Measurements from ENCODE around the gene MAPK8.

- TF ChIP-seq, protein P1, sequence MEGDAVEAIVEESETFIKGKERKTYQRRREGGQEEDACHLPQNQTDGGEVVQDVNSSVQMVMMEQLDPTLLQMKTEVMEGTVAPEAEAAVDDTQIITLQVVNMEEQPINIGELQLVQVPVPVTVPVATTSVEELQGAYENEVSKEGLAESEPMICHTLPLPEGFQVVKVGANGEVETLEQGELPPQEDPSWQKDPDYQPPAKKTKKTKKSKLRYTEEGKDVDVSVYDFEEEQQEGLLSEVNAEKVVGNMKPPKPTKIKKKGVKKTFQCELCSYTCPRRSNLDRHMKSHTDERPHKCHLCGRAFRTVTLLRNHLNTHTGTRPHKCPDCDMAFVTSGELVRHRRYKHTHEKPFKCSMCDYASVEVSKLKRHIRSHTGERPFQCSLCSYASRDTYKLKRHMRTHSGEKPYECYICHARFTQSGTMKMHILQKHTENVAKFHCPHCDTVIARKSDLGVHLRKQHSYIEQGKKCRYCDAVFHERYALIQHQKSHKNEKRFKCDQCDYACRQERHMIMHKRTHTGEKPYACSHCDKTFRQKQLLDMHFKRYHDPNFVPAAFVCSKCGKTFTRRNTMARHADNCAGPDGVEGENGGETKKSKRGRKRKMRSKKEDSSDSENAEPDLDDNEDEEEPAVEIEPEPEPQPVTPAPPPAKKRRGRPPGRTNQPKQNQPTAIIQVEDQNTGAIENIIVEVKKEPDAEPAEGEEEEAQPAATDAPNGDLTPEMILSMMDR (IDR thresholded peaks at IDR 0.05), result no peak
- TF ChIP-seq POLR2A (IDR thresholded peaks at IDR 0.05), result no peak
Measured at GRCh38 chr10:48307711-48308018, 1.2 kb downstream of the MAPK8 start.
